HG03565 (cell line): ENCODE measurements around the gene IPO8.

ENCODE experiments used
- ATAC-seq: cut with Tn5 transposase; IDR thresholded peaks from one replicate; pipeline ENCODE4 v1.9.1; 2021; ENCODE audit warnings: mild to moderate bottlenecking, moderate library complexity; ENCODE audit not compliant: unreplicated experiment

IPO8 gene

GRCh38 chr12:30695199-30696102 is at the start of gene IPO8:
Gene IPO8, minus strand, starts transcription at chr12:30695869. Its CDS starts 222 bp downstream, at chr12:30695647.
- peak; percentile 62 for ATAC-seq

DNA sequence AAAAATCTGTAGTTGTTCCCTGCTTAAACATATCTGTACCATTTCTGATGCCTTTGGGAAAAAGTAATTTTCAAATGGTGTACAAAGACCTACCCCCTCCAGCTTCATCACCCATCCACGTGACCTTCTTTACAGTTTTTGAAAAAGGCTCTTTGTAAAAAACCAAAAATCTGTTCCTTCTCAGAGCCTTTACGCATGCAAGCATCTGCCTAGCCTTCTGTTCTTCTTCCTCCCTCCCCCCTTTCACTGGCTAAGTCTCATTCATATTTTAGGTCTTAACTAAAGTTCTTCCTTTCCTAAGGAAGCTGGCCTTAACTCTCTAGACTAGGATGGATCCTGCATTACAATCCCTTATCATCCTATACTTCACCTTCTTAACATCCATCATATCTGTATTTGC is 48.7 kb upstream of the IPO8 start:
- no peak for ATAC-seq

- no peak for ATAC-seq
These were observed 44.6 kb upstream of the IPO8 start for GRCh38 chr12:30740274-30740673.

DNA sequence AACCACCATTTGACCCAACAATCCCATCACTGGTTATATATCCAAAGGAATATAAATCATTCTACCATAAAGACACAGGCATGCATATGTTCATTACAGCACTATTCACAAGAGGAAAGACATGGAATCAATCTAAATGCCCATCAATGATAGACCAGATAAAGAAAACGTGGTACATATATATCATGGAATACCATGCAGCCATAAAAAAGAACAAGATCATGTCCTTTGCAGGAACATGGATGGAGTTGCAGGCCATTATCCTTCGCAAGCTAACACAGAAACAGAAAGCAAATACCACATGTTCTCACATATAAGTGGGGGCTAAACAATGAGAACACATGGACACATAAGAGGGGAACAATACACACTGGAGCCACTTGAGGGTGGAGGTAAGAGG is 43.4 kb upstream of the IPO8 start:
- no peak for ATAC-seq

- no peak for ATAC-seq
These were observed 37.4 kb upstream of the IPO8 start for GRCh38 chr12:30732954-30733637.

GRCh38 chr12:30730011-30730410 is 34.3 kb upstream of the IPO8 start:
- no peak for ATAC-seq

GRCh38 chr12:30729547-30729946 is 33.9 kb upstream of the IPO8 start:
- no peak for ATAC-seq

- ATAC-seq, result no peak
These were observed 31.0 kb upstream of the IPO8 start for GRCh38 chr12:30726647-30727046.

GRCh38 chr12:30725739-30726138 is 30.1 kb upstream of the IPO8 start:
- no peak for ATAC-seq

DNA sequence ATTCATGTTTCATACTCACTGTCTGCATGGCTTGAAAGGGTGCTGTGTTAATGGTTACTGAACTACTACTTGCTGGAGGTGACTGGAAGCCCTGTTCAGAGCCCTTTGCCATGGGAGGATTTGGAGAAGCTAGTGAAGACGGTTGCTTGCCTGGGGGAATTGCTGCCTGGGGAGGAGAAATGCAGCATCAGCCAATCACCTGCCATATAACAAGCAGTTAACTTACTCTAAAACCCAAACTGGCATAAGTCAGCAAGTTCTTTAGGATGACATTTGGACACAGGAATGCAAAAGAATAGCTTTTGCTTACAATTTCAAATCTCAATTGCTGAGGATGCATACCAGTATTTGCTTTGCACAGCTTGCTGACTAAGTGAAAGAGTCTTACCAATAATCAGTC is 23.4 kb upstream of the IPO8 start:
- no peak for ATAC-seq

DNA sequence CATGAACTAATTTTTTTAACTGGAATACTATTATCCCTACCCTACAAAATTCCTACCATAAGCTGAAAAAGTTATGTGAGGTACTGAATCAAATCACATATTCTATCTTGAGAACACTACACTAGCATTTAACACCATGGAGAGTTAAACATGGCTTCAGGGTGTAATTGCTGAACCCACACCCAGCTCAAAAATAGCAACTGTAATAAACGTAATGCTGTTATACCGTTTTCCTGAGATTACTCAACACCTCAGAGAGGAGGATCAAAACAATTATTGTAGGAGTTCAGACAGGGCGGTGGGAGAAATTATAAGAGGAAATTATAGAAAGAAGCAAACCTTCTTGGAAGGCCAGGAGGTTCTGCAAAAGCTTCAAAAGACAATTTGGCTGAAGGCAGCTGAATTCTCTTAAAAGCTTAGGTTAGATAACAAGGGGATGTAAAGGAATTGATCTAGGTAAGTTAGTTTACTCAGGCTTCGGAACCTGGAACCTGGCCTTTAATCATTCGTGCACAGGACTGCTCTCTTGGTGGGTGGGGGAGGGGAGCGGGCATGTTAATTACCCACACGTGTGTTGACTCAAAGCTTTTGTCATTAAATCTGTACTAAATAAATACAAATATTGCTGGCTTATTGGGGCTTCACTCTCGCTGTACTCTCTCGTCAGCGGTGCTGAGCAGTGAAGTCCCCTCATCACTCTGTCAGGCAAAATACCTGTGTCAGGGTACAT is 12.1 kb upstream of the IPO8 start:
- ATAC-seq, result no peak

DNA sequence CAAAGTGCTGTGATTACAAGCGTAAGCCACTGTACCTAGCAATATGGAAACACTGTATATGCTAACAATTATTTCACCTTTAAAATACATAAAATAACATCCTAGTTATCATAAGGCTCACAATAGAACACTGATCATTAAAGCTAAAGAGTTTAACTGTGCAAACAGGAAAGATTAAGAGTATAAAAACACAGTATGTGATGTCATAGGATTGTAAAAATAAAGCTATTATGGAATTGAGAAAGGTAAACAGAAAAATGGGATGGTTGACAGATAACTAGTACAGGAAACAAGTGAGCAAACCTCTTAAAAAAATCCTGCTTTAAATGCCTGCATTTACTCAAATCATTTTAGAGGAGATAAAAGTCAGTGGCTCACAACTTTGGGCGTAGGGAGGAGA is 10.8 kb upstream of the IPO8 start:
- no peak for ATAC-seq

DNA sequence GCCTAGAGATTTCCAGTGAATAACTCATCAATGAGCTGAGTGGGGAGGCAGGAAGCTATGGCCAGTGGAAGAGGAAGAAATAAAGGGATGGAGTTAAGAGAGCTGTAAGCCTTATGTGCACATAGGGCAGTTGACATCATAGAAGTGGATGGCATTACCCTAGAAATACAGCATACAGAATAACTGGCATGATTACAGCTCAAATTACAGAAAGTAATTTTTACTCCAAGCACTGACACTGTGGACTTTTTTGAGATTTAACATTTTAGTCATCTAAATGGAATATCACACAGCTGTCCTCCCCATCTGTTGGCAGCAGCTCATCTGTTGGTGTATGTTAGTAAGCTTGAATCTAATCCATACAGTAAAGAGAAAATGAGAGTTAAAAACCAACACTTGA is 5.4 kb upstream of the IPO8 start:
- no peak for ATAC-seq

DNA sequence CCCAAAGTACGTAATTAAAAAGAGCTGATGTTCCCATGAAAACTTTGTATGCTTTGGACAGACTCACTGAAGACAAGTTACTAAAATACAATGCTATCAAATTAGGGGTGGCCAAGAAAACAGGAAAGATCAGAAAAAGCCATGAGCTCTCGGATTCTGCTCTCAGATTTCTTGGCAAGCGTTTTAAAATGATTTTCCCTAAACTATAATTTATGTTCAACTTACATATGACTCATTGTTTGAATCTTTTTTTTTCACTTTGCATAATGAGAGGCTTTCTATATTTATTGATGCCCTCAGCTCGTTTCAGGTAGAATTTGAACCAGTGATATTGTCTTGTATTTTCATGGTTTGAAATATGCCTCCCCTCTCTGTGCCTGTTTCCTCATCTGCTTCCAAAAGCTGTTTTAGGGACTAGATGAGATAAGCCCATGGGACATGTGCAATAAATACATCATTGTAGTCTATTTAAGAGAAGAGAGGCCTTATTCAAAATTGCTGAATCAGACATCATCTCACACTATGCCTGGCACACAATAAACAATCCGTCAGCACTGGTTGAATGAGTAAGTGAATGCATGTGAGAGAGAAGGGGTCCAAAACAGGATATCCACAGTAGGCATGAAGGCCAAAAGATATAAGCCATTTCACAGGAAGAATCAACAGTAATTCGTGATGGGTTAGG is 4.7 kb upstream of the IPO8 start:
- no peak for ATAC-seq

- ATAC-seq, result no peak
These were observed 2.7 kb upstream of the IPO8 start for GRCh38 chr12:30698346-30698745.

GRCh38 chr12:30696943-30697342 is 1.3 kb upstream of the IPO8 start:
- no peak for ATAC-seq

DNA sequence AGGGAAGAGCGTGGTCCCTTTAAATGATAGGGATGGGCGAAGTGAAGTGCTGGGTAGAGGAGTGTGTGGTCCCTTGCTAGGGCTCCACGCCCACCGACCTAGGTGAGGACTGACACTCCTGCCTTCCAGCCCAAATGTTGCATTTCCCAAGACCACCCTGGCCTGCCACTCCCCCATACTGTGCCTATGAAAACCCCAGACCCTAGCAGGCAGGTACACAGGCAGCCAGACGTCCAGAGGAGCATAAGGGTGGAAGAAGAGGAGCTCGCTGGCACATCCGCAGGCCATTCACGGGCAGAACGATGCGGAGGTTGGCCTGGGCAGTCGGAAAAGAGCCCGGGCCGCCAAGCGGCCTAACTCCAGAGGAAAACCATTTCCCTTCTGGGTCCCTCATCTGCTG is 817 bp upstream of the IPO8 start:
- no peak for ATAC-seq

GRCh38 chr12:30696103-30696408 is 387 bp upstream of the IPO8 start:
- peak; percentile 19 for ATAC-seq

DNA sequence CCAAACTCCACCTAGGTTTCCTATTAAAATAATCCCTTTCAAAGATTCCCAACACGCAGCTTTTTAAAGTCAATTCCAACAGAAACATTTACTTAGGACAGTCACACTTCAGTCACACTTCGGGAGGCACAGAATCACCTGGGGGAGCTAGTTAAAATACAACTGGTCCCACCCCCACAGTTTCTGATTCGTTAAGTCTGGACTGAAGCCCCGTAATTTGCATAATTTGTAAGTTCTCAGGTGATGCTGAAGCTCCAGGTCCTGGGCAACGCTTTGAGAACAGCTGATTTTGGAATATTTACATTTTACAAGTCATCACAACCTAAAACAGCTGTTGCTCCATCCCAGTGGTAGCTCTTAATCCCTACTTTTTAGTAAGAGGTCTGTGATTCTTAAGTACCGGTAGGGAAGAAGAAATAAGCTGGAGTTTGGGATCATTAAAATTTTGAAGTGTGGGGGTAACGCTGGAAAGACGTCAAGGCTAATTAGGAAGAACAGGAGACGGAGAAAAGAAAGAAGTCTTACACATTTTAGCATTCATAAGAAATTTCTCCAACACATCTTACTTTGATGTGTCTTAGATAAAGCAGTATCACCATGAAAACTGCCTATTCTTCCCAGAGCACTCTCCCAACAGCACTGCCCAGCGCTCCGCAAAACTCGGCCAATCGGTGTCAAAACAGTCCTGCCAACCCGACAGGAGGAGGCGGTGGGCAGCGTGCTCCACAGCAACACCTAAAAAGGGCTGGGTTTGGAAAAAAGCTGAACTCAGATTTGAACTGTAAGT is 1.1 kb downstream of the IPO8 start:
- peak; percentile 28 for ATAC-seq

GRCh38 chr12:30692470-30692869 is 3.2 kb downstream of the IPO8 start:
- no peak for ATAC-seq
